ENCODE data around the gene TAS2R4. TPM values are rescaled to one million over a fixed set of nuclear protein-coding genes. Genes with fewer than 3 reads are reported as not detected.

TAS2R4 gene
- 1 to 10 TPM in 1 of 4 donors, under 1 TPM in 2, not detected in 1; 0.15 to 2.3 (median 0.22) TPM for polyA plus RNA-seq
- long read RNA-seq, donor 1, transcript TAS2R4-201 (1 exons, 2,378 nt), result major isoform, 9 of 9 reads
- long read RNA-seq, donor 1, partial matches to known transcripts, result 0 of 9 reads
- long read RNA-seq, donor 1, other reads (novel, unspliced or antisense), result 0 of 9 reads
- long read RNA-seq, donor 2, partial matches to known transcripts, result 0 of 2 reads
- long read RNA-seq, donor 2, other reads (novel, unspliced or antisense), result 0 of 2 reads
- long read RNA-seq, donor 3, transcript TAS2R4-201 (1 exons, 2,378 nt), result major isoform, 6 of 6 reads
- long read RNA-seq, donor 3, partial matches to known transcripts, result 0 of 6 reads
- long read RNA-seq, donor 3, other reads (novel, unspliced or antisense), result 0 of 6 reads
- long read RNA-seq, donor 4, partial matches to known transcripts, result 0 of 1 reads
- long read RNA-seq, donor 4, other reads (novel, unspliced or antisense), result 0 of 1 reads
- long read RNA-seq, donor 5, partial matches to known transcripts, result 0 of 2 reads
- long read RNA-seq, donor 5, other reads (novel, unspliced or antisense), result 0 of 2 reads
- long read RNA-seq, donor 6, partial matches to known transcripts, result 0 of 1 reads
- long read RNA-seq, donor 6, other reads (novel, unspliced or antisense), result 0 of 1 reads
- long read RNA-seq, donor 7, result 0 reads
- long read RNA-seq, donor 8, result 0 reads
- long read RNA-seq, donor 9, partial matches to known transcripts, result 0 of 2 reads
- long read RNA-seq, donor 9, other reads (novel, unspliced or antisense), result 0 of 2 reads
- long read RNA-seq, donor 10, transcript TAS2R4-201 (1 exons, 2,378 nt), result major isoform, 8 of 8 reads
- long read RNA-seq, donor 10, partial matches to known transcripts, result 0 of 8 reads
- long read RNA-seq, donor 10, other reads (novel, unspliced or antisense), result 0 of 8 reads

GRCh38 chr7:141776374-141776773, at the start of gene TAS2R4:
Gene TAS2R4, plus strand, starts transcription at chr7:141776674. Its CDS starts 1,815 bp downstream, at chr7:141778489.
- WGBS, 3 donors, result 88 to 96% (median 93%) methylated on average over 1 of the region's 1 CpG
- no peak for FAIRE-seq

GRCh38 chr7:141729020-141729419, 47.5 kb upstream of the TAS2R4 start:
- H3K4me1 ChIP-seq (ENCODE audit: control insufficient read depth in 3 of 3, insufficient read depth in 2 of 3, low read depth in 1 of 3, low read length in 2 of 3), result no peaks in the 10 kb centered on the region
- DNase-seq (no peak), FAIRE-seq (no peak)
- WGBS, 3 donors, result 82 to 91% (median 82%) methylated on average over 1 of the region's 1 CpG
- H3K27ac ChIP-seq (ENCODE audit: low read depth in 1 of 3, low read length in 2 of 3), result no peak overlapping the region
- H3K9me3 ChIP-seq (ENCODE audit: control insufficient read depth in 2 of 2, insufficient read depth in 1 of 2, low read depth in 1 of 2, low read length in 1 of 2), result no peaks in the 10 kb centered on the region
- H3K4me3 ChIP-seq (ENCODE audit: low read depth in 1 of 3, low read length in 3 of 3), result no peak overlapping the region
- peaks cover 0 to 2% (median 0%) of the 10 kb centered on the region in 3 donors for H3K36me3 ChIP-seq (ENCODE audit: control insufficient read depth in 3 of 3, insufficient read depth in 2 of 3, low read depth in 1 of 3, low read length in 3 of 3)
- no peaks in the 10 kb centered on the region for H3K27me3 ChIP-seq (ENCODE audit: control insufficient read depth in 3 of 3, insufficient read depth in 3 of 3, low read length in 3 of 3)

More at GRCh38 chr7:141776374-141776773, at the start of gene TAS2R4:
- Histone ChIP-seq H3K9me3 (ENCODE audit: control insufficient read depth in 2 of 2, insufficient read depth in 1 of 2, low read depth in 1 of 2, low read length in 1 of 2) (peaks cover 0 to 8% of the 10 kb centered on the region in 2 donors), H3K4me3 (ENCODE audit: low read depth in 1 of 3, low read length in 3 of 3) (no peak within 1 kb of the TSS), H3K4me1 (ENCODE audit: control insufficient read depth in 3 of 3, insufficient read depth in 2 of 3, low read depth in 1 of 3, low read length in 2 of 3) (no peaks in the 10 kb centered on the region), H3K36me3 (ENCODE audit: control insufficient read depth in 3 of 3, insufficient read depth in 2 of 3, low read depth in 1 of 3, low read length in 3 of 3) (peaks cover 0 to 14% (median 0%) of the 10 kb centered on the region in 3 donors), H3K27me3 (ENCODE audit: control insufficient read depth in 3 of 3, insufficient read depth in 3 of 3, low read length in 3 of 3) (no peaks in the 10 kb centered on the region), H3K27ac (ENCODE audit: low read depth in 1 of 3, low read length in 2 of 3) (no peak within 1 kb of the TSS)
- DNase-seq, result no peak

GRCh38 chr7:141731476-141732149, 44.9 kb upstream of the TAS2R4 start:
- no peak for FAIRE-seq
- Histone ChIP-seq H3K4me1 (ENCODE audit: control insufficient read depth in 3 of 3, insufficient read depth in 2 of 3, low read depth in 1 of 3, low read length in 2 of 3) (no peaks in the 10 kb centered on the region), H3K9me3 (ENCODE audit: control insufficient read depth in 2 of 2, insufficient read depth in 1 of 2, low read depth in 1 of 2, low read length in 1 of 2) (no peaks in the 10 kb centered on the region), H3K27me3 (ENCODE audit: control insufficient read depth in 3 of 3, insufficient read depth in 3 of 3, low read length in 3 of 3) (no peaks in the 10 kb centered on the region), H3K4me3 (ENCODE audit: low read depth in 1 of 3, low read length in 3 of 3) (no peak overlapping the region), H3K27ac (ENCODE audit: low read depth in 1 of 3, low read length in 2 of 3) (no peak overlapping the region), H3K36me3 (ENCODE audit: control insufficient read depth in 3 of 3, insufficient read depth in 2 of 3, low read depth in 1 of 3, low read length in 3 of 3) (no peaks in the 10 kb centered on the region)
- 87 to 95% (median 87%) methylated on average over 24 of the region's 24 CpGs for WGBS, 3 donors
- DNase-seq, result no peak

- no peaks in the 10 kb centered on the region for H3K27me3 ChIP-seq (ENCODE audit: control insufficient read depth in 3 of 3, insufficient read depth in 3 of 3, low read length in 3 of 3)
- H3K4me3 ChIP-seq (ENCODE audit: low read depth in 1 of 3, low read length in 3 of 3), result peak overlapping the region; percentile 47 to 90 (median 89)
- FAIRE-seq (no peak), DNase-seq (peak; percentile 62 to 74)
- H3K36me3 ChIP-seq (ENCODE audit: control insufficient read depth in 3 of 3, insufficient read depth in 2 of 3, low read depth in 1 of 3, low read length in 3 of 3), result peaks cover 2 to 6% (median 3%) of the 10 kb centered on the region in 3 donors
- H3K4me1 ChIP-seq (ENCODE audit: control insufficient read depth in 3 of 3, insufficient read depth in 2 of 3, low read depth in 1 of 3, low read length in 2 of 3), result peaks cover 0 to 7% (median 2%) of the 10 kb centered on the region in 3 donors
- peak overlapping the region; percentile 82 to 94 (median 91) for H3K27ac ChIP-seq (ENCODE audit: low read depth in 1 of 3, low read length in 2 of 3)
- H3K9me3 ChIP-seq (ENCODE audit: control insufficient read depth in 2 of 2, insufficient read depth in 1 of 2, low read depth in 1 of 2, low read length in 1 of 2), result no peaks in the 10 kb centered on the region
- 28 to 55% (median 35%) methylated on average over 11 of the region's 11 CpGs for WGBS, 3 donors
Measured at GRCh38 chr7:141737118-141737835, 39.2 kb upstream of the TAS2R4 start.

GRCh38 chr7:141737836-141738591, 38.5 kb upstream of the TAS2R4 start, which contains the start of gene SSBP1:
Gene SSBP1, plus strand, starts transcription at chr7:141738358. Its CDS starts 809 bp downstream, at chr7:141739167.
- DNase-seq (peak; percentile 97), FAIRE-seq (peak; percentile 62)
- H3K27ac ChIP-seq (ENCODE audit: low read depth in 1 of 3, low read length in 2 of 3), result peak within 1 kb of the TSS; percentile 82 to 94 (median 91)
- H3K9me3 ChIP-seq (ENCODE audit: control insufficient read depth in 2 of 2, insufficient read depth in 1 of 2, low read depth in 1 of 2, low read length in 1 of 2), result no peaks in the 10 kb centered on the region
- H3K27me3 ChIP-seq (ENCODE audit: control insufficient read depth in 3 of 3, insufficient read depth in 3 of 3, low read length in 3 of 3), result no peaks in the 10 kb centered on the region
- H3K4me1 ChIP-seq (ENCODE audit: control insufficient read depth in 3 of 3, insufficient read depth in 2 of 3, low read depth in 1 of 3, low read length in 2 of 3), result peaks cover 0 to 7% (median 2%) of the 10 kb centered on the region in 3 donors
- peak within 1 kb of the TSS; percentile 75 to 90 (median 89) for H3K4me3 ChIP-seq (ENCODE audit: low read depth in 1 of 3, low read length in 3 of 3)
- H3K36me3 ChIP-seq (ENCODE audit: control insufficient read depth in 3 of 3, insufficient read depth in 2 of 3, low read depth in 1 of 3, low read length in 3 of 3), result peaks cover 2 to 10% (median 3%) of the 10 kb centered on the region in 3 donors
- 1 to 2% (median 1%) methylated on average over 46 of the region's 46 CpGs for WGBS, 3 donors

GRCh38 chr7:141738592-141739013, 37.9 kb upstream of the TAS2R4 start:
- WGBS, 3 donors, result 0 to 1% (median 1%) methylated on average over 6 of the region's 6 CpGs
- Histone ChIP-seq H3K9me3 (ENCODE audit: control insufficient read depth in 2 of 2, insufficient read depth in 1 of 2, low read depth in 1 of 2, low read length in 1 of 2) (no peaks in the 10 kb centered on the region), H3K27me3 (ENCODE audit: control insufficient read depth in 3 of 3, insufficient read depth in 3 of 3, low read length in 3 of 3) (no peaks in the 10 kb centered on the region), H3K4me1 (ENCODE audit: control insufficient read depth in 3 of 3, insufficient read depth in 2 of 3, low read depth in 1 of 3, low read length in 2 of 3) (peaks cover 0 to 7% (median 2%) of the 10 kb centered on the region in 3 donors), H3K36me3 (ENCODE audit: control insufficient read depth in 3 of 3, insufficient read depth in 2 of 3, low read depth in 1 of 3, low read length in 3 of 3) (peaks cover 6 to 15% (median 7%) of the 10 kb centered on the region in 3 donors), H3K27ac (ENCODE audit: low read depth in 1 of 3, low read length in 2 of 3) (peak overlapping the region; percentile 82 to 94 (median 91)), H3K4me3 (ENCODE audit: low read depth in 1 of 3, low read length in 3 of 3) (peak overlapping the region; percentile 75 to 90 (median 89))
- FAIRE-seq (no peak), DNase-seq (no peak)

GRCh38 chr7:141739250-141739649, 37.2 kb upstream of the TAS2R4 start:
- H3K9me3 ChIP-seq (ENCODE audit: control insufficient read depth in 2 of 2, insufficient read depth in 1 of 2, low read depth in 1 of 2, low read length in 1 of 2), result no peaks in the 10 kb centered on the region
- 43 to 54% (median 52%) methylated on average over 3 of the region's 3 CpGs for WGBS, 3 donors
- H3K27me3 ChIP-seq (ENCODE audit: control insufficient read depth in 3 of 3, insufficient read depth in 3 of 3, low read length in 3 of 3), result no peaks in the 10 kb centered on the region
- FAIRE-seq (no peak), DNase-seq (no peak)
- peaks cover 0 to 7% (median 2%) of the 10 kb centered on the region in 3 donors for H3K4me1 ChIP-seq (ENCODE audit: control insufficient read depth in 3 of 3, insufficient read depth in 2 of 3, low read depth in 1 of 3, low read length in 2 of 3)
- peak overlapping the region in 2 of 3 donors; percentile 89 to 90 for H3K4me3 ChIP-seq (ENCODE audit: low read depth in 1 of 3, low read length in 3 of 3)
- H3K36me3 ChIP-seq (ENCODE audit: control insufficient read depth in 3 of 3, insufficient read depth in 2 of 3, low read depth in 1 of 3, low read length in 3 of 3), result peaks cover 8 to 18% (median 9%) of the 10 kb centered on the region in 3 donors
- H3K27ac ChIP-seq (ENCODE audit: low read depth in 1 of 3, low read length in 2 of 3), result no peak overlapping the region
